Large intestine (tissue), 3 donors: Measurements from ENCODE around the gene EIF2B4. TPM values are rescaled to one million over a fixed set of nuclear protein-coding genes. Genes with fewer than 3 reads are reported as not detected.
A peak's percentile ranks its signal among the peaks of the same experiment; 100 is the strongest.
"Not testable (repeated sequence)": the region's sequence is repeated elsewhere in the genome, so short reads cannot be mapped to it uniquely, and the experiment has no call there.

Experiments used
- DNase-seq, 2 donors: peaks; one replicate each; pipeline versions ENCODE4 v3.0.0 to v3.0.0-alpha.2; 2013
- H3K27ac ChIP-seq: one replicate; pipeline ENCODE4 v1.5.1; 2013; ENCODE audit warnings: low read length
- H3K27me3 ChIP-seq: 2 replicates; pipeline ENCODE4 v1.6.1; 2013; ENCODE audit warnings: low read length; ENCODE audit not compliant: control insufficient read depth, insufficient read depth
- H3K36me3 ChIP-seq: 2 replicates; pipeline ENCODE4 v1.6.1; 2013; ENCODE audit warnings: low read length; ENCODE audit not compliant: control insufficient read depth, insufficient read depth
- H3K4me1 ChIP-seq: one replicate; pipeline ENCODE4 v1.6.1; 2013; ENCODE audit warnings: low read length; ENCODE audit not compliant: control insufficient read depth, insufficient read depth
- H3K4me3 ChIP-seq: one replicate; pipeline ENCODE4 v1.5.1; 2013; ENCODE audit warnings: low read length
- H3K9me3 ChIP-seq: one replicate; pipeline ENCODE4 v1.6.1; 2013; ENCODE audit warnings: mild to moderate bottlenecking, low read depth, low read length, moderate library complexity; ENCODE audit not compliant: control insufficient read depth
- WGBS: methylation state at CpG from one replicate; pipeline ENCODE4 v1.1.5; 2013; ENCODE audit warnings: low lambda C conversion rate; ENCODE audit not compliant: insufficient coverage; 5-methylcytosine and 5-hydroxymethylcytosine counted together
- polyA plus RNA-seq: library from polyadenylated mRNA; unstranded; fragments of 120-200 nt; gene quantifications from one replicate; pipeline ENCODE4 v1.2.1, GENCODE V29; 2013

The EIF2B4 gene
- polyA plus RNA-seq, 1 donor, result 39.7 TPM

DNA sequence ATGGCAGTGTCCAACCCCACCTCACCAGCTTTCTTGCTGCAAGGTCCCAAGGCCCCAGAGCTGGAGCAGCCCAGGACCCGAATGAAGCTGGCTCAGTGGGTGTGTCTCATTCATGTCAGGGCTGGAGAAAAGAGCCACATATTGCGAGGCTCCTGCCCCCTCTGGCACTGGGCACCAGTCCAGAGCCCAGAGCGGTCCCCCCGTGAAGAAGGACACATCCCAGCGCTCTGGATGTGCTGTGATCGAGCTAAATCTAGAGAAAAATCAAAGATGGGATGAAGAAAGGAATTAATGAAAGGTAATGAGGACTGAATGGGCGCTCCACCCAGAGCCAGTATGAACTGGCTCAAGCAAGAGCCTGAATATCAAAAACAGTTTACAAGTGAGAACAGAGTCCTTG is 34.0 kb downstream of the EIF2B4 start:
- DNase-seq, result no peak
- WGBS, result no CpG with 5 or more reads among the region's 7 CpGs
- no peak overlapping the region for H3K27ac ChIP-seq
- no peaks in the 10 kb centered on the region for H3K9me3 ChIP-seq
- H3K27me3 ChIP-seq, result no peaks in the 10 kb centered on the region
- H3K4me1 ChIP-seq, result no peaks in the 10 kb centered on the region
- H3K4me3 ChIP-seq, result no peak overlapping the region
- H3K36me3 ChIP-seq, result peaks cover 82% of the 10 kb centered on the region

DNA sequence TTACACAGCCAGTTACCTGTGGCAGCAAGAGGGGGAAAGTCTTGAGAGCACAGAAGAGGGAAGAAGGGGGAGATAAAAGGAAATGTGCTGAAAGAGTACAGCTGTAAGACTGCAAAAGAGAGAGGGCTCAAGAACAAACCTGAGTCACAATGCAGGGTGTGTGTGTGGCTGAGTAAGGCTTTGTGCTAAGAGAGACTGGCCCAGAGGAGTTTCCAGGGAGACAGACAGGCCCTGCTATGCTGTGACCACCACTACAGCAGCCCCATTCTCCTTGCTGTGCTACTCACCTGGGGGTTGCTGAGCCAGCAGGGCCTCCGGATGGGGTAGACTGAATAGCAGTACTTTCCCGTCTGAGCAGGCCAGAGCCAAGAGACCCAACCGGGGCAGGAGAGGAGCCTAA is 34.8 kb downstream of the EIF2B4 start:
- no peak for DNase-seq
- H3K4me1 ChIP-seq, result no peaks in the 10 kb centered on the region
- H3K27me3 ChIP-seq, result no peaks in the 10 kb centered on the region
- WGBS, result no CpG with 5 or more reads among the region's 3 CpGs
- no peaks in the 10 kb centered on the region for H3K9me3 ChIP-seq
- no peak overlapping the region for H3K4me3 ChIP-seq
- peaks cover 83% of the 10 kb centered on the region for H3K36me3 ChIP-seq
- H3K27ac ChIP-seq, result no peak overlapping the region

DNA sequence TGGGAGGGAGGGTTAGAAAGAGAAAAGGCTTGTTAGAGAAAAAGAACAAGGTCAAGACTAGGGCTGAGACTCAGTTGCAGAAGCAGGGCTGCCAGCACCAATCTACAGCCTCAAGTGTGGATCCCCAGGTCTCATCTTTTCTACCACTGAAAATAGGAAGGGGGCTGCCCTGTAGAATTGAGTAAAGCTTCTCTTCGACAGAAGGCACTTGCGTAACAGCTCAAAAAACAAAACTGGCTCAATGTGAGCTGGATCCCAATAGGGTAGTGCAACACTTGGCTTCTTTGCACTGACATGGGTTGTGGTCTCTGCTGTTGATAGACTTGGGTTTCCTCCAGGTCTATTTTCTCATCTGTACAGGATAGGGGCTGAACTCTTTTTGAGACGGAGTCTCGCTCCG is 45.4 kb downstream of the EIF2B4 start:
- WGBS, result no CpG with 5 or more reads among the region's 5 CpGs
- Histone ChIP-seq H3K27ac (no peak overlapping the region), H3K9me3 (no peaks in the 10 kb centered on the region), H3K4me1 (peaks cover 15% of the 10 kb centered on the region), H3K36me3 (peaks cover 35% of the 10 kb centered on the region), H3K4me3 (no peak overlapping the region), H3K27me3 (no peaks in the 10 kb centered on the region)
- DNase-seq, result no peak

DNA sequence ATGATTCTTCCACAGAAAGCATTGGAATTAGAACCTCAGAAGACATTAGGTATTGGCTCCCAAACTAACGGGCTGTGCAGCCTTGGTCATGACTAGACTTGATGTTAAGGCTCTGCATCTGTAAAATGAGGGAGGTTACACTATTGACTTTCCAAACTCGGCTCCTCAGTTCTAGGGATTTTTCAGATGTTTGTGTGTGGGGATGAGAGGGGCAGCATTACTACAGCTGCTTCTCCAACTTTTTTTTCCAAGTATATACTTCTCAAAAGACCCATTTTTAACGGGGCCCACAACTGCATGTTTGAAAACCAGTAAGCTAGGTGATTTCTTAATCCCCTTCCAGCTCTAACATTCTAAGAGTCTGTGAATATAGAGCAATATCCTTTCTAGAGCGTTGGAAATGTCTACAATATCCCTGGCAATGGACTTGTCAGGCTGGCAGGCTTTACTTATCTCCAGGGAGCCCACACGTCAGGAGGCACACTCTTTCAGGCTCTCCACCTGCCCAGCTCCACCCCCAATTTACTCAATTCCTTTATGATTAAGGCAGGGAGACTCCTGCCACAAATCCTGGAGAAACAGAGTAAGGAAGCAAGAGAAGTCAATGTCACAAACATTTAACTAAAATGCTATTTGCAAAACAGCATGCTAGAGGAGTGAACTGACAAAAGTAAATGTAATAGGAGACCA is 46.4 kb downstream of the EIF2B4 start:
- no peaks in the 10 kb centered on the region for H3K27me3 ChIP-seq
- WGBS, result 20% methylated on average over 1 of the region's 5 CpGs
- peak in 1 of 2 donors; percentile 45 for DNase-seq
- peak overlapping the region; percentile 86 for H3K4me3 ChIP-seq
- peaks cover 26% of the 10 kb centered on the region for H3K36me3 ChIP-seq
- H3K4me1 ChIP-seq, result peaks cover 15% of the 10 kb centered on the region
- no peaks in the 10 kb centered on the region for H3K9me3 ChIP-seq
- peak overlapping the region; percentile 93 for H3K27ac ChIP-seq

DNA sequence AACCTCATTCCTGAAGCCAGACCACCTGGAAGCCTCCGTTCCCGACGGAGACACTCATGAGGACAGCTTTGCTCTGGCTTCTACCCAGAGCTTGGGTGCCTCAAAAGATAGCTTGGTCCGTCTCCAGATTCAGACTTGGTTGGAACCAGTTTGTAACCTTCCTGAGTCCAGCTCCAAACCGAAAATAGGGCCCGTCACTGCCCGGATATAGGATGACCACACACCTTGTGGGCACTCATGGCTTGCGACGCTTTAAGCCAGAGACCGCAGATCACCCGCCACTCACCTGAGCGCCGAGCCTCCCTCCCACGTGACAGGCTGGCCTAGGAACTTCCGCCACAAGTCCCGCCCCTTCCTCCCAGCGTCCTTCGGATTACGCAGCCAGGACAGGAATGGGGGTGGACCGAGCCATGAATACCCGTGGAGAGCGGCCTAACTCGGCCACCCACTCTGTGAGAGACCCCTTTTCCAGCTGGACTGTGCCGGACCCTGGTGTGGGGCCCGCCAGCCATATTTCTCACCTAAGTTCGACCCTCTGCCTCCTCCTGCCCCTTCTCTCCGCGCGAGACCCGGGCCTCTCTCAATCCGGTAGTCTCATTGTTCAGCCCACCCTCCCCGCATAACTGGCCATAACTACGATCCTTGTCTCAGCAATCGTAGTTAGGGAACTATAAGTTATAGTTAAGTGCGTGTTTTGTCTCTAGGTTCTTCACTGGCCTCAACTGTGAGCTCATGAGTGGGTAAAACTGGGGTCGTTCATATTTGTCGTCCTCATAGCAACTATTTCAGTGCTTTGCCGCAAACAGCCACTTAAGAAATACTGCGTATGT is 47.2 kb downstream of the EIF2B4 start, which contains the start of gene MPV17:
MPV17 (minus strand) TSS at position 332 of the 830 bp plus-strand sequence. CDS start 580 bp downstream, outside the sequence.
- Histone ChIP-seq H3K27ac (peak within 1 kb of the TSS; percentile 93), H3K4me3 (peak within 1 kb of the TSS; percentile 86)
- DNase-seq, result peak; percentile 93 to 95

DNA sequence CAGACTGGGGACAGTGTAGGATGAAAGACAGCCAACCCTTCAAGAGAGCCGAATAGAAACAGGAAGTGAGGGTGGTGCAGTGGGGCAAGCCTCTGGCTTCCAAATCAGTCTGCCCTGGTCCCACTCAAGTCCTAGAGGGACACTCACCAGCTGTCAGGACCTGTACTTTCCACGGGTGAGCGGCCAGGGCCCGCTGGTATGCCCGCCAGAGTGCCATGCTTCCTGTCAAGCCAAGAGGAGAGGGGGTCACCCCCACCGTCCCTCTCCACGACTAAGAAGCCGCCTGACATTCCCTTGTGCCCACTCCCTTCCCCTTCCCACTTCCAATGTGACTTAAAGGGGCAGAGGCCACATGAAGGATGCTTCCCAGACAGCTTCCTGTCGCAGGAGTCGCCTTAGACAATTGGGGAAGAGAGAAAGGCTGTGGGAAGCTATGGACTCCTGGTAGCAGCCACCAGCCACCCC is 47.8 kb downstream of the EIF2B4 start:
- Histone ChIP-seq H3K9me3 (no peaks in the 10 kb centered on the region), H3K4me1 (peaks cover 15% of the 10 kb centered on the region), H3K36me3 (peaks cover 17% of the 10 kb centered on the region), H3K27ac (peak overlapping the region; percentile 93), H3K4me3 (peak overlapping the region; percentile 86), H3K27me3 (no peaks in the 10 kb centered on the region)
- WGBS, result no CpG with 5 or more reads among the region's 10 CpGs
- peak in 1 of 2 donors; percentile 47 for DNase-seq

More for the DNA sequence above, 47.2 kb downstream of the EIF2B4 start, which contains the start of gene MPV17:
- Histone ChIP-seq H3K36me3 (peaks cover 18% of the 10 kb centered on the region), H3K27me3 (no peaks in the 10 kb centered on the region), H3K9me3 (no peaks in the 10 kb centered on the region), H3K4me1 (peaks cover 15% of the 10 kb centered on the region)
- 0% methylated on average over 6 of the region's 39 CpGs for WGBS

DNA sequence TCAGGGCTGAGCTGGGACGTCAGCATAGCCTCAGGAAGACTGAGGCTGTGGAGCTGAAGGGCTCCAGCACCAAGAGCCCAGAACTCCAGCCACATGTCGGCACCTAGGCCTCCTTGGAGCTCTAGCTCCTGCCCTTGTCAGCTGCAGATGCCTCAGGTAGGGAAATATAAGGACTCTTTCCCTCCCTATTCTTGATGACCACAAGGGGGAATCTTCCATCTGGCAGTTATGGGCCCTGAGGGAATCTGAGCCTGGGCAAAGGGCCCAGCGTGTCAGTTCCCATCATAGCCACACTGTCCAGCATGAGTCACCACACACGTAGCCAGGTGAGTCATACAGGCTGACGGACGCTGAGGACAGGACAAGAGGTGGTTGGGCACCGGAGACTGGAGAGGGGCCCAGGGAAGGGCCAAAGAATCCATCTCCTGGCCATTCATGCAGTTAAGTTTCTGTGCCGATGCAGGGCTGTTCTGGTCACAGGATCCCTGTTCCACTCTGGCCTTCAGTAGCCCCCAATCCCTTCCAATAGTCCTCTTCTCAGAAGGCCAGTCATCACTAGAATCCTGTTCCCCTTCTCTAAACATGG is 49.1 kb downstream of the EIF2B4 start:
- Histone ChIP-seq H3K9me3 (no peaks in the 10 kb centered on the region), H3K27ac (peak overlapping the region; percentile 93), H3K27me3 (no peaks in the 10 kb centered on the region), H3K4me1 (peaks cover 15% of the 10 kb centered on the region), H3K4me3 (peak overlapping the region; percentile 86), H3K36me3 (peaks cover 14% of the 10 kb centered on the region)
- WGBS, result no CpG with 5 or more reads among the region's 8 CpGs
- peak; percentile 91 for DNase-seq

DNA sequence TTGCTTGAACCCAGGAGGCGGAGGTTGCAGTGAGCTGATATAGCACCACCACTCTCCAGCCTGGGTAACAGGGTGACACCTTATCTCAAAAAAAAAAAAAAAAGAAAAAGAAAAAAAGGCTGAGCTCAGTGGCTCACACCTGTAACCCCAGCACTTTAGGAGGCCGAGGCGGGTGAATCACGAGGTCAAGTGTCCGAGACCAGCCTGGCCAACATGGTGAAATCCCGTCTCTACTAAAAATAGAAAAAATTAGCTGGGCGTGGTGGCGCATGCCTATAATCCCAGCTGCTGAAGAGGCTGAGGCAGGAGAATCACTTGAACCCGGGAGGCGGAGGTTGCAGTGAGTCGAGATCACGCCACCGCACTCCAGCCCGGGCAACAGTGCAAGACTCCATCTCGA is 50.3 kb downstream of the EIF2B4 start:
- Histone ChIP-seq H3K36me3 (peaks cover 11% of the 10 kb centered on the region), H3K4me1 (peaks cover 15% of the 10 kb centered on the region)
- not testable (repeated sequence) for H3K27ac ChIP-seq, H3K9me3 ChIP-seq, H3K4me3 ChIP-seq, H3K27me3 ChIP-seq, DNase-seq
- WGBS, result no CpG with 5 or more reads among the region's 15 CpGs

DNA sequence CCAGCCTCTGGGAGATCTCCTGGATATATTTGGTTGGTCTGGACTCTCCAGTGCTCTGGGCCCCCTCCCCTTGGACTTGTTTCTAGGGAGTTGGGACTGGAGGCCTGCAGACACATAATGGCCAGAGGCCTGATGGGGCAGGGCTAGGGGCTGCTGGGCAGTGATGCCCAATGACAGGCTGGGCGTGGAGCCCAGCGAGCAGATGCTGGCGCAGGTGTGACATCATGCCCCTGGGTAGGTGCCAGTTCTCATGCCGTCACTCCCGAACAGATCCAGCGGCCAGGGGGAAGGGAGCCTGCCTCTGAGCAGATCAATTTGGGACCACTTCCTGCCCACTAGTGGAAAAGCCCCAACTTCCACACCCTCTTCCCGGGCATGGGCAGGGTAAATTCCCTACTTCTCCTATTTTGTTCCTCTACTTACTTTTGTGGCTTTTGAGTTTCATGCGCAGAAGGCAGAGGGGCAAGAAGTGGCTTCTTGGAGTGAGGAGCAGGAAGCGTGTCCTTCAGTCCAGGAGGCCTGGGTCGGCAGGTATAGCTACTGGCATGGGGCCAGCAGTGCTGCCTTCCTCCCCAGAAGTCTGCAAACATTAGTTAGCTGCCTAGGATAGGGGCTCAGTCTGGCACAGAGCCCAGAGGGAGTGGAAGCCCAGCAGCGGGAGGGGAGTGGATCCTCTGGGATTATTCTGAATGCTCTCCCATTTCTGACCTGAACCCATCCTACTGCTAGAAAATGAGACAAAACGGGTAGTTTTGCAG is 53.3 kb downstream of the EIF2B4 start:
- Histone ChIP-seq H3K27ac (no peak overlapping the region), H3K27me3 (no peaks in the 10 kb centered on the region), H3K4me3 (no peak overlapping the region), H3K36me3 (peaks cover 19% of the 10 kb centered on the region), H3K4me1 (peaks cover 15% of the 10 kb centered on the region), H3K9me3 (no peaks in the 10 kb centered on the region)
- WGBS, result 100% methylated on average over 1 of the region's 12 CpGs
- no peak for DNase-seq

DNA sequence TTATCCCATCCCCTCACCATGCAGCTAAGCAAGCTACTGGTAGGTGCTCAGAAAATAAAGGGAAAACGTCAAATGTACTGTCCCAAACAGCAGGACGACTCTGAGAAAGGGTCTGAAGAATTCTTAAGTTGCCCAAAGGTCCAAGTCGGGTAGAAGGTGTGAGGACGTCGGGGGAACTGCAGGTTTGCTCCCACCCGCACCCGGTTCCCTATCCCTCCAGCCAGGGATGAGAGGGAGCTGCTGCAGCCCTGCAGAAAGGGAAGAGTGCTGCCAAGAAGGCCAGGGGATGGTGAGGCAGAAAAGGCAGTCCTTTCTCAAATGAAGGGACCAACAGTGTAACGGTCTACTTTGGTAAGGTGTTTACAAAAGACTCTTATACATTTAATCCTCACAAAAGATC is 55.0 kb downstream of the EIF2B4 start:
- no peak overlapping the region for H3K27ac ChIP-seq
- H3K27me3 ChIP-seq, result no peaks in the 10 kb centered on the region
- H3K4me3 ChIP-seq, result no peak overlapping the region
- no peak for DNase-seq
- peaks cover 8% of the 10 kb centered on the region for H3K4me1 ChIP-seq
- WGBS, result 72% methylated on average over 2 of the region's 8 CpGs
- no peaks in the 10 kb centered on the region for H3K9me3 ChIP-seq
- H3K36me3 ChIP-seq, result peaks cover 25% of the 10 kb centered on the region
